Midbrain (tissue), 1 donor: ENCODE data around the gene KRTAP10-1.

Experiments
- DNase-seq: peaks from one replicate; lab custom pipeline; 2025; lab: John Stamatoyannopoulos, UW

KRTAP10-1 gene

GRCh38 chr21:44527983-44528633 lies 11.9 kb downstream of the KRTAP10-1 start:
- no peak for DNase-seq

- no peak for DNase-seq
Observed at GRCh38 chr21:44527156-44527982, 12.6 kb downstream of the KRTAP10-1 start.

DNA sequence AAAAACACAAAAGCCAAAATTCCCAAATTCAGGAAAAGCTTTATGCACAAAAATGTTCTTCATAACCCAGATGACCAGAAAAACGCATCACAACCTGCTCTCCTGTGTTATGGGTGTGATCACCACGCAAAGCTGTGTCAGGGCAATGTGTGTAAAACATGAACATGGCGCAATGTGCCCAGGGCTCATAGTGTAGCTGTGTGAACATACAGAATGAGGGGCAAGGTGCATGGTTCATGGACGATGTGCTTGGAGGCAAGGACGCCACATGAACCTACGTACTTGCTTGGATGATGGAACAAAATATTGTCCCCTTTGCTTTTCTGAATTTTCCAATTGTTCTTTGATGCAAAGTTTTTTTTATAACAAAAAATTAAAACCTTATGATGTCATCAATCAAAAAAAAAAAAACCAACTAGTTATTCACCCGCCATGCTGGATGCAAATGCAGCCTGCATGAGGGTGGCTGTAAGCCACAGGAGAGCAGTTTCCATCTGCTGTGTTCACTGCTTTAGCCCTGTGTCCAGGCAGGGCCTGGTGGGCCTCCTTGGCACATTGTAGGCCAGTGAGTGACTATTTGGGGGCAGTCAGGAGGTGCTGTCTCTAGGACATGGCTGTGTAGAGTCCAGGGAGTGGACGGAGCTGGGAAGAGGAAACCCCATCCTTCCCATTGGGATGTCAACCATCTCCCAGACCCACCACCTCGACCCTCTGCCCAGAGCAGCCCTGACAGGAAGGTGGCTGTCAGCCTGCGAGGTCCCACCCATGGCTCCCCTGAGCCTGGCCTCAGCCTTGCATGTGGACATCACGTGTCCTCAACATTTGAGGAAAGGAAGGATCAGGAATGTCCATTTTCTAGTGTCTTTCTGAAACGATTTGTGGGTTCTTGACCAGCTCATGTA lies 13.6 kb downstream of the KRTAP10-1 start:
- no peak for DNase-seq

- no peak for DNase-seq
Observed at GRCh38 chr21:44525391-44526095, 14.5 kb downstream of the KRTAP10-1 start.

DNA sequence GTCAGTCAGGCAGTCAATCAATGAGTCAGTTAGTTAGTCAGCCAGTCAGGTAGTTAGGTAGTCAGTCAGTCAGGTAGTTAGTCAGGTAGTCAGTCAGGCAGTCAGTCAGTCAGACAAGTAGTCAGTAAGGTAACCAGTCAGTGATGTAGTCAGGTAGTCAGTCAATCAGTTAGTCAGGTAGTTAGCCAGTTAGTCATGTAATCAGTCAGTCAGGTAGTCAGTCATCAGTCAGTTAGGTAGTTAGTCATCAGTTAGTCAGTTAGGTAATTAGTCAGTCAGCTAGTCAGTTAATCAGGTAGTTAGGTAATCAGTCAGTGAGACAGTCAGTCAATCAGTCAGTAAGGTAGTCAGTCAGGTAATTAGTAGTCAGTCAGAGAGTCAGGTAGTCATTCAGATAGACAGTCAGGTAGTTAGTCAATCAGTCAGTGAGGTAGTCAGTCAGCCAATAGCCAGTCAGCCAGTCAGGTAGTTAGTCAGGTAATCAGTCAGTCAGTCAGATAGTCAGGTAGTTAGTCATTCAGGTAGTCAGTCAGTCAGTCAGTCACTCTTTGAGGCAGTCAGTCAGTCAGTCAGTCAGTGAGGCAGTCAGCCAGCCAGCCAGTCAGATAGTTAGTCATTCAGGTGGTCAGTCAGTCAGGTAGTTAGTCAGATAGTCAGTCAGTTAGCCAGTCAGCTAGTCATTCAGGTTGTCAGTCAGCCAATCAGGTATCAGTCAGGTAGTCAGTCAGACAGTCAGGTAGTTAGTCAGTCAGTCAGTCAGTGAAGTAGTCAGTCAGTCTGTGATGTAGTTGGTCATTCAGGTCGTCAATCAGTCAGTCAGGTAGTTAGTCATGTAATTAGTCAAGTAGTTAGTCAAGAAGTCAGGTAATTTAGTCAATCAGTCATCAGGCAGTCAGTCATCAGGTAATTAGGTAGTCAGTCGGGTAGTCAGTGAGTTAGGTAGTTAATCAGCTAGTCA lies 15.3 kb downstream of the KRTAP10-1 start:
- no peak for DNase-seq

GRCh38 chr21:44523567-44524413 lies 16.2 kb downstream of the KRTAP10-1 start:
- no peak for DNase-seq

DNA sequence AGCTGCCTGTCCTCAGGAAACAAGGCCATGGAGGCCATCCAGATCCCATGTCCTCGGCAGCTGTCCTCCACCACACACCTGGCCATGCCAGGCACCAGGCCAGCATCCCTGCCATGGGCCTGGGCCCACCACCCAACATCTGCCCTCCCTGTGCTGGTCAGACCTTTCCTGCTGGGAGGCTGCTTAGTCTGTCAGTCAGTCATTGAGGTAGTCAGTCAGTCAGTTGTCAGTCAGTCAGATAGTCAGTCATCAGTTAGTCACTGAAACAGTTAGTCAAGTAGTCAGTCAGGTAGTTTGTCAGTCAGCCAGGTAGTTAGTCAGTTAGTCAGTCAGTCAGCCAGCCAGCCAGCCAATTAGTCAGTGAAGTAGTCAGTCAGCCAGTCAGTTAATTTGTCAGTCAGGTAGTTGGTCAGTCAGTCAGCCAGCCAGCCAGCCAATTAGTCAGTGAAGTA lies 17.2 kb downstream of the KRTAP10-1 start:
- no peak for DNase-seq

- no peak for DNase-seq
Observed at GRCh38 chr21:44521928-44522752, 17.9 kb downstream of the KRTAP10-1 start.

GRCh38 chr21:44521301-44521927 lies 18.6 kb downstream of the KRTAP10-1 start:
- no peak for DNase-seq

DNA sequence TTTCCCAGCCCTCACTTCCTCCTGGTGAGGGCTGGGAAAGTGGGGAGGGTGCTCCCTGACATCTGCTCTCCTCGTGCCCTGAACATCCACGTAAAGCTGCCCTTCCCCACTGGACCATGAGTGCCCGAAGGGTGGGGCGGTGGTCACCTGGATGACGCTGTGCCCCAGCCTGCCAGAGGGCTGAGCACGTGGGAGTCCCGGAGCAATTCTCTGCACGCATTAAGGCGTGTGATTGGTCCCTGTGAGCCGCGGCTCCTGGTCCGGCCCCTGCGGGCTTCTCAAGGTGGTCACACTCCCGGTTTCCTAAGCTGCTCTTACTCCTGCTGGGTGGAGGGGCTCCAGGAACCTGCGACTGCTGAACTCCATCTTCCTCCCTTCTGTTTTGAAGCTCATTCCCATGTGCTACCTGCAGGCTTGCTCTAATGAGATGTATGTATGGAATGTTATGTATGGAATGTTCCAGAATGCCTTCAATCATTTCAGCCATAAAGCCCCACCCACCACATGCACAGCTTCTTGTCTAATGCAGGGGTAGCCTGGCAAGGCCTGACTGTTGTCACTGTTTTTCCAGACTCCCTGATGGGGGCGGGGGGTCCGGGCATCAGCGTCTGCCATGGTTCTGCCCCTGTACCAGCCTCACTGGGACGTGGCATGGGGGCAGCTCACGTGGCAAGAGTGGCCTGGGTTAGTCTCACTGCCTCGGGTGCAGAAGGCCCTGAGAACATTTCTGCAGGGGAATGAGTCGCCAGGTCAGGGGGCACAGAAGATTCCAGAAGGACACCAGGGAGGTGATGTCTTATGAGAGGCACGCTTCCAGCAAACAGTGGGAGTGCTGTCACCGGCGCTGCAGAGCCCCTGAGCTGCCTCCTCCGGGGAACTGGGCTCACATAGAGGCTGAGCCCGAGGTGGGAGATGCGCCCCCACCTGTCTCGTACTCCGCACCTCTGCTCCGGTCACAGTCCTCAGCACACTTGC lies 19.4 kb downstream of the KRTAP10-1 start:
- no peak for DNase-seq

DNA sequence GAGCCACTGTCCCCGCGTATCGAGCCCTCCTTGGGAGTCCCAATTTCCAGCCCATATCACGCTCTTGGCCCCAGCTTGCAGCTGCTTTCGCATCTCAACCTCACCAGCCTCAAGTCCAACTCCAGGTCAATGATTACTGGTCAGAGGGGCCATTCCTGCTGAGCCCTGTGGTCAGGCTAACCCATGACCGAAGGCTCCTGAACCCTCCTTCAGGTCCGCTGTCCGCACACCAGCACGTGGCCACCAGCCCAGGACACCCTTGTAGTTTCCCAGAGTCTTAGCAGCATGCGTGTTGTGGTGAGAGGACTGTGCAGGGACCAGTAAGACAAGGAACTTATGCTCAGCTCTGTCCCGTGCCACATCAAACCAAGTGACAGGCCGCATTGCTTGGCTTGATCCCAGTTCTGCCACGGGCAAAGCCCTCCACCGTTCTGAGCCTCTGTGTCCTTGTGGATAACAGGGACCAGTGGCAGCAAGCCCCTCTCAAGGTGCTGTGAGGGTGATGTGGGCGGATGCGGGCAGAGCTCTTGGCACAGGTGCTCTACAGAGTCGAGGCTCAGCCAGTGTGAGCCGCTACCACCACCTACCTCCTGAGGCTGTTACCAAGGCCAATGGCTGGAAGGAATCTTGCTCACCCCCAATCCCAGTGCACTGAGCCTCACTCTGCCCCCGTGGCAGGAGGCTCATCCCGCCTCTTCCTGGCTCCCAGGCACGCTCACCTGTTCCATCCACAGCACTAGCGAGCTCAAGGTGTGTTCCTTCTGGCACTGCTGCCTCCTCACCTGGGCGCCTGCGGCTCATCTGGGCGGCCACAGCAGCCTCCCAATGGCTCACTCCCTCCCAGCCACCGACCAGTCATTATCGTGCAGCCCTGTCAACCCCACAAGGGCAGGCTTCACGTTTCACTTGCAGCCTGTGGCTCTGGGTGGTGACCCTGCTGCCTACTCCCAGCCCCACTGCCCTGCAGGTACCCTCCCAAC lies 20.4 kb downstream of the KRTAP10-1 start:
- no peak for DNase-seq

DNA sequence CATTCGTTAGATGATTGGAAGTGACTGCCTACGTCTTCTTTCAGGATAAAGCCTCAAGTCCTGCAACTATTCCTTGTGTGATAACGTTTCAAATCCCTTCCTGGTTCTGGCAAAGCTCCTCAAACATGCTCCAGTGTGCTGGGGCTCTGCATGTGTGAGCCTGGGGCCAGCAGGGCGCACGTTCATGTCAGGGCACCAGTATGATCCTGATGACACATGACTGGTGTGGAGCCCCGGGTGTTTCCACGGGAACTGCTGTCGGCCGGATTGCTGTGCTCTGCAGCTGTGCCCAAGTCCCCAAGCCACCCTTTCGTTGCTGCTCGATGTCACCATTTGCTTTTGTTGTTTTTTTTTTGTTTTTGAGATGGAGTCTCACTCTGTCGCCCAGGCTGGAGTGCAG lies 21.3 kb downstream of the KRTAP10-1 start:
- no peak for DNase-seq

- peak; percentile 40 for DNase-seq
Observed at GRCh38 chr21:44517175-44517899, 22.7 kb downstream of the KRTAP10-1 start.

DNA sequence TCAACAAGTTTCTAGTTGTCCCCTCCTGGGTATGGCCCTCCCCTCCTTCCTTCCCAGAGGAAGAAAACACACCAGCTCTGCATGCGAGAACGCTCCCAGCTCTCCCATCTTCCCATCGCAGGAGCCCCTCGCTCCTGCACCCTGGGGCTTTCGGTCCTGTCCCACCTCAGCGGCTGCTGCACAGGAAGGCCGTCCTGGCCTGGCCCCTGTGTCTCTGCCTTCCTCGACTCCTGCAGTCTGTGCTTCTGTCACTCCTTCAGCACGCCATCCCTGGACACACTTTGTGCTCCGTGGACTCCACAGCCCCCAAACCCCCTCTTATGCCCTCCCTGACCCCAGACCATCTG lies 23.2 kb downstream of the KRTAP10-1 start:
- DNase-seq, result no peak

DNA sequence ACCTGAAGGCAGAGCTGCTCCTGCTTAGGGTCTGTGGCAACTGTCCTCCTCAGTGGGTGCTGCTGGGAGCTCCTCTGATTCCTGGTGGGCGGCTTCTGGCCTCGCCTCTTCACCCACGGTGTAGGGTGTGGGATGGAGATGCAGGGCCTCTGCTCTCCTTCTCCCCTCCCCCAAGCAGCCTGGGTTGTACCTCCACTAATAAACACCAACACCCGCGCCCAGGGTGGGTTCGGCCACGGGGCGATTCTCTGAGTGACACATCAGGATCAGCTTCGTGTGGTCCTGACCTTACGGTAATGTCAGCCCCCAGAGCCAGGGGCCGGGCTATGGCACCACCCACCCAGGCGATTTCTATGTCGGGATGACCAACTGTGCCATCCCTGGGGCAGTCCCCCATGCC lies 23.7 kb downstream of the KRTAP10-1 start:
- DNase-seq, result no peak
